Spinal cord (tissue), 10 donors: ENCODE measurements around the gene SMOC2. TPM values are rescaled to one million over a fixed set of nuclear protein-coding genes. Genes with fewer than 3 reads are reported as not detected.

Source experiments
- DNase-seq, 6 donors: peaks; one replicate each; pipeline versions ENCODE4 v3.0.0 to v3.0.0-alpha.2; 2013 to 2015; ENCODE audit warnings: low spot score in 6 of 6, low read depth in 4 of 6
- H3K27ac ChIP-seq: one replicate; pipeline ENCODE4 v1.5.1; 2013; ENCODE audit warnings: low read depth, low read length, control low read depth
- H3K27me3 ChIP-seq: one replicate; pipeline ENCODE4 v1.6.1; 2013; ENCODE audit warnings: low read length; ENCODE audit not compliant: control insufficient read depth, insufficient read depth
- H3K36me3 ChIP-seq: one replicate; pipeline ENCODE4 v1.6.1; 2013; ENCODE audit warnings: low read length; ENCODE audit not compliant: control insufficient read depth, insufficient read depth
- H3K4me1 ChIP-seq: one replicate; pipeline ENCODE4 v1.6.1; 2013; ENCODE audit warnings: low read length; ENCODE audit not compliant: control insufficient read depth, insufficient read depth
- H3K4me3 ChIP-seq: one replicate; pipeline ENCODE4 v1.5.1; 2013; ENCODE audit warnings: low read depth, low read length, control low read depth
- H3K9me3 ChIP-seq: one replicate; pipeline ENCODE4 v1.6.1; 2013; ENCODE audit warnings: low read length; ENCODE audit not compliant: control insufficient read depth, insufficient read depth
- WGBS: methylation state at CpG from one replicate; pipeline ENCODE4 v1.1.5; 2013; ENCODE audit warnings: missing lambda C conversion rate; ENCODE audit not compliant: insufficient coverage; 5-methylcytosine and 5-hydroxymethylcytosine counted together
- polyA plus RNA-seq, 2 donors: library from polyadenylated mRNA; unstranded; fragments of 120-200 nt; gene quantifications; one replicate each; pipeline ENCODE4 v1.2.1, GENCODE V29; 2013; ENCODE audit not compliant: insufficient read length in 2 of 2
- total RNA-seq, 2 donors: library from RNA; depleted of rRNA in 1 of 2; stranded (reverse); fragments of 120-200 nt in 1 of 2; fragments of >200 nt in 1 of 2; gene quantifications; one replicate each; pipeline versions ENCODE4 v1.2.3 to v1.2.4, GENCODE V29; 2013 to 2014
- donor health status: healthy.

SMOC2 gene
- total and polyA plus RNA-seq, 4 donors = 8.3 to 96.0 (median 45.6) TPM

- 88% methylated on average over 11 of the region's 11 CpGs for WGBS
- H3K36me3 ChIP-seq = no peaks in the 10 kb centered on the region
These were observed 270.8 kb downstream of the SMOC2 start for GRCh38 chr6:168711666-168712300.

GRCh38 chr6:168712993-168713392 is 272.0 kb downstream of the SMOC2 start:
- no peak overlapping the region for H3K4me3 ChIP-seq
- no peak for DNase-seq
- no peaks in the 10 kb centered on the region for H3K27me3 ChIP-seq
- H3K27ac ChIP-seq = no peak overlapping the region
- H3K9me3 ChIP-seq = no peaks in the 10 kb centered on the region
- no peaks in the 10 kb centered on the region for H3K36me3 ChIP-seq
- H3K4me1 ChIP-seq = peaks cover 3% of the 10 kb centered on the region
- 68% methylated on average over 5 of the region's 5 CpGs for WGBS

More at GRCh38 chr6:168711666-168712300, 270.8 kb downstream of the SMOC2 start:
- H3K27ac ChIP-seq = no peak overlapping the region
- DNase-seq = no peak
- H3K27me3 ChIP-seq = no peaks in the 10 kb centered on the region
- H3K4me1 ChIP-seq = peaks cover 3% of the 10 kb centered on the region
- no peak overlapping the region for H3K4me3 ChIP-seq
- H3K9me3 ChIP-seq = no peaks in the 10 kb centered on the region

- Histone ChIP-seq H3K9me3 (no peaks in the 10 kb centered on the region), H3K36me3 (no peaks in the 10 kb centered on the region), H3K4me1 (peaks cover 3% of the 10 kb centered on the region), H3K27ac (no peak overlapping the region), H3K27me3 (no peaks in the 10 kb centered on the region), H3K4me3 (no peak overlapping the region)
- DNase-seq = no peak
- 86% methylated on average over 1 of the region's 3 CpGs for WGBS
These were observed 272.9 kb downstream of the SMOC2 start for GRCh38 chr6:168713839-168714238.

GRCh38 chr6:168714547-168715260 is 273.7 kb downstream of the SMOC2 start:
- Histone ChIP-seq H3K27me3 (no peaks in the 10 kb centered on the region), H3K4me1 (peaks cover 3% of the 10 kb centered on the region), H3K9me3 (no peaks in the 10 kb centered on the region), H3K4me3 (no peak overlapping the region), H3K36me3 (no peaks in the 10 kb centered on the region), H3K27ac (no peak overlapping the region)
- 95% methylated on average over 4 of the region's 4 CpGs for WGBS
- no peak for DNase-seq

GRCh38 chr6:168715643-168716481 is 274.9 kb downstream of the SMOC2 start:
- no peak overlapping the region for H3K4me3 ChIP-seq
- DNase-seq = no peak
- H3K27me3 ChIP-seq = no peaks in the 10 kb centered on the region
- peaks cover 3% of the 10 kb centered on the region for H3K4me1 ChIP-seq
- H3K9me3 ChIP-seq = no peaks in the 10 kb centered on the region
- H3K27ac ChIP-seq = no peak overlapping the region
- H3K36me3 ChIP-seq = no peaks in the 10 kb centered on the region
- 92% methylated on average over 11 of the region's 11 CpGs for whole genome bisulfite sequencing

GRCh38 chr6:168716581-168716980 is 275.6 kb downstream of the SMOC2 start:
- WGBS = 94% methylated on average over 7 of the region's 7 CpGs
- no peak overlapping the region for H3K4me3 ChIP-seq
- peaks cover 1% of the 10 kb centered on the region for H3K4me1 ChIP-seq
- no peak overlapping the region for H3K27ac ChIP-seq
- DNase-seq = no peak
- H3K9me3 ChIP-seq = no peaks in the 10 kb centered on the region
- H3K36me3 ChIP-seq = no peaks in the 10 kb centered on the region
- H3K27me3 ChIP-seq = no peaks in the 10 kb centered on the region

GRCh38 chr6:168717491-168717890 is 276.5 kb downstream of the SMOC2 start:
- H3K36me3 ChIP-seq = no peaks in the 10 kb centered on the region
- 91% methylated on average over 20 of the region's 22 CpGs for WGBS

More at GRCh38 chr6:168717491-168717890, 276.5 kb downstream of the SMOC2 start:
- DNase-seq = no peak
- Histone ChIP-seq H3K4me3 (no peak overlapping the region), H3K27me3 (no peaks in the 10 kb centered on the region), H3K9me3 (no peaks in the 10 kb centered on the region), H3K27ac (no peak overlapping the region), H3K4me1 (no peaks in the 10 kb centered on the region)

Other genes with a start within 250 kb of the SMOC2 start
- 10 to 100 TPM in 1 of 2 donors, 1 to 10 TPM in 1; 5.7 to 11.7 TPM for gene DACT2, start 121.4 kb upstream of the SMOC2 start, total RNA-seq
- 10 to 100 TPM in 1 of 2 donors, 1 to 10 TPM in 1; 3.5 to 10.6 TPM for gene DACT2, start 121.4 kb upstream of the SMOC2 start, polyA plus RNA-seq